ENCODE data around the gene SLC7A4.
"Not testable (repeated sequence)": the region's sequence is repeated elsewhere in the genome, so short reads cannot be mapped to it uniquely, and the experiment has no call there.

Gene SLC7A4

GRCh38 chr22:21010426-21011113 is 21.8 kb downstream of the SLC7A4 start:
- H3K4me3 ChIP-seq (replicated peaks; ENCODE audit: low read depth, low read length): no peak overlapping the region
- no peaks in the 10 kb centered on the region for H3K36me3 ChIP-seq (ENCODE audit: control insufficient read depth, insufficient read depth, low read length)
- no peak for DNase-seq (ENCODE audit: extremely low read depth, insufficient read length)
- TF ChIP-seq, protein P1, sequence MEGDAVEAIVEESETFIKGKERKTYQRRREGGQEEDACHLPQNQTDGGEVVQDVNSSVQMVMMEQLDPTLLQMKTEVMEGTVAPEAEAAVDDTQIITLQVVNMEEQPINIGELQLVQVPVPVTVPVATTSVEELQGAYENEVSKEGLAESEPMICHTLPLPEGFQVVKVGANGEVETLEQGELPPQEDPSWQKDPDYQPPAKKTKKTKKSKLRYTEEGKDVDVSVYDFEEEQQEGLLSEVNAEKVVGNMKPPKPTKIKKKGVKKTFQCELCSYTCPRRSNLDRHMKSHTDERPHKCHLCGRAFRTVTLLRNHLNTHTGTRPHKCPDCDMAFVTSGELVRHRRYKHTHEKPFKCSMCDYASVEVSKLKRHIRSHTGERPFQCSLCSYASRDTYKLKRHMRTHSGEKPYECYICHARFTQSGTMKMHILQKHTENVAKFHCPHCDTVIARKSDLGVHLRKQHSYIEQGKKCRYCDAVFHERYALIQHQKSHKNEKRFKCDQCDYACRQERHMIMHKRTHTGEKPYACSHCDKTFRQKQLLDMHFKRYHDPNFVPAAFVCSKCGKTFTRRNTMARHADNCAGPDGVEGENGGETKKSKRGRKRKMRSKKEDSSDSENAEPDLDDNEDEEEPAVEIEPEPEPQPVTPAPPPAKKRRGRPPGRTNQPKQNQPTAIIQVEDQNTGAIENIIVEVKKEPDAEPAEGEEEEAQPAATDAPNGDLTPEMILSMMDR (IDR thresholded peaks at IDR 0.05; ENCODE audit: insufficient read depth, low read length, poor library complexity, severe bottlenecking): no peak
- H3K27me3 ChIP-seq (replicated peaks; ENCODE audit: control insufficient read depth, insufficient read depth, low read length): no peaks in the 10 kb centered on the region

DNA sequence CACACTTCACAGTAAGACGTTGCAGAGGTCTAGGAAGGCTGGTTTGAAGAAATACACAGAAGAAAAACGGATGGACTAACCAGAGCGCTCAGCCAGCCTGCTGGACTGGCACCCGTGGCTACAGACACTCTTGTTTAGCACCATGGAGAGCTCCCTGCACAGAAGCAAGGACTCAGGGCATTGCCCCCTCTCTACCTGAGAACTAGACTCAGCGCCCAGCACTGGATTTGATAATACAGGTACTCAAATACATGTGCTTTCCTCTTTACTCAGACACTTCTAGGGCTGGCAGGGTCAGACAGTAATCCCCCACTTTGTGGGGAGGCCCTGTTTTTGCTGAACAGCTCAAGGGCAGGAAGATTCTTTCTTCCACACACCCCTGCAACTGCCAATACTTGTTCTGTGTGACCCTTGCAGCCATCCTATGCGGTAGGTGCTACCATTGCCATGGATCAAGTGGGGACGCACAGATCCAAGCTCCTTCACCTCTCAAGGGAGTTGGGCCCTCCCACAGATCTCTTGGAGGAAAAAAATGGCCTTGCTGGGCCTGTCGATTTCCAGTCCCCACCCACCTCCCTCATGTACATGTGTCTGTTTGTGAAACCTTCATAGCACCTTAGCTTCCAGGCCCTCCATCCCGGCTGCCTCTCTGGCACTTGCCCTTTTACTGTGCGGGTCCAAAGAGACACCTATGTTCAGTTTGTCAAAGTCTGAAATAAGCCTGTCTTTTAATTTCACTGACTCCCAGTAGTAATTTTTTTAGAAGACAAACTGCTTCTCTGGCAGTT is 22.5 kb downstream of the SLC7A4 start:
- DNase-seq (ENCODE audit: extremely low read depth, insufficient read length): no peak
- no peaks in the 10 kb centered on the region for H3K27me3 ChIP-seq (replicated peaks; ENCODE audit: control insufficient read depth, insufficient read depth, low read length)
- H3K36me3 ChIP-seq (ENCODE audit: control insufficient read depth, insufficient read depth, low read length): no peaks in the 10 kb centered on the region
- TF ChIP-seq, protein P1 (IDR thresholded peaks at IDR 0.05; ENCODE audit: insufficient read depth, low read length, poor library complexity, severe bottlenecking): no peak
- H3K4me3 ChIP-seq (replicated peaks; ENCODE audit: low read depth, low read length): no peak overlapping the region

DNA sequence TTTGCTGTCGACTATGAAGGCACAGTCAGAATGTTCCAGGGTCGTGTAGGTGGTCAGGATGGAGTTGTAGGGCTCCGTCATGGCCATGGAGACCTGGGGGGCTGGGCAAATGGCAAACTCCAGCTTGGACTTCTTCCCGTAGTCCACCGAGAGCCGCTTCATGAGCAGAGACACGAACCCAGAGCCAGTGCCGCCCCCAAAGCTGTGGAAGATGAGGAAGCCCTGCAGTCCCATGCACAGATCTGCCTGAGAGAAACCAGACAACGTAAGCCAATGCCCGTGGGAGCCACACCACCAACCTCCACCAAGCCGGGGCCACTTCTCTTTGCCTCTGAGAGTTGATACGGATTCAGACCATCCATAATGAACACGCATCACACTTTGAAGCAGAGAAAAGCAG is 23.2 kb downstream of the SLC7A4 start:
- not testable (repeated sequence) for H3K4me3 ChIP-seq (replicated peaks; ENCODE audit: low read depth, low read length); H3K36me3 ChIP-seq (ENCODE audit: control insufficient read depth, insufficient read depth, low read length); DNase-seq (ENCODE audit: extremely low read depth, insufficient read length); H3K27me3 ChIP-seq (replicated peaks; ENCODE audit: control insufficient read depth, insufficient read depth, low read length)

DNA sequence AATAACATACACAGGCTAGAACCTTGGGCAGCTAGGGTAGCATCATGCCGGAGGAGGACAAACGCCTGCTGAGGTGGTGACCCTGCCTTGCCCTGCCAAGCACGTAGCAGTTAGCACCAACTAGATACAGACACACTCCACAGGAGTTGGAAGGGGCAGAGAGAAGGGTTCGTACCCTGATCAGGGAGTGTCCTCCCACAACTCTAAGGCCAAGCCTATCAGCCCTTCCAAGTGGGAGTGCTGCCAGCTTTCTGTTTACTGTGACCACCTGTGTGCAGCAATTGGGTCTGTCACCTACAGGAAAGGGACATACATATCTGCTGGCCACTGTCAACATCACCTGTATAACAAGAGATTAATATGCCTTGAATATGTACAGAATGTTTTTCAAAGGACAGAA is 28.6 kb downstream of the SLC7A4 start:
- TF ChIP-seq, protein P1 (IDR thresholded peaks at IDR 0.05; ENCODE audit: insufficient read depth, low read length, poor library complexity, severe bottlenecking): no peak
- Histone ChIP-seq H3K4me3 (replicated peaks; ENCODE audit: low read depth, low read length) (no peak overlapping the region), H3K36me3 (ENCODE audit: control insufficient read depth, insufficient read depth, low read length) (peaks cover 9% of the 10 kb centered on the region), H3K27me3 (replicated peaks; ENCODE audit: control insufficient read depth, insufficient read depth, low read length) (no peaks in the 10 kb centered on the region)
- no peak for DNase-seq (ENCODE audit: extremely low read depth, insufficient read length)

GRCh38 chr22:21001601-21002325 is 30.6 kb downstream of the SLC7A4 start, which contains the start of gene THAP7:
TSS of gene THAP7 (minus strand) at chr22:21002118. CDS start at chr22:21001911, 207 bp downstream.
- H3K27me3 ChIP-seq (replicated peaks; ENCODE audit: control insufficient read depth, insufficient read depth, low read length): no peaks in the 10 kb centered on the region
- DNase-seq (ENCODE audit: extremely low read depth, insufficient read length): peak; percentile 100
- TF ChIP-seq, protein P1 (IDR thresholded peaks at IDR 0.05; ENCODE audit: insufficient read depth, low read length, poor library complexity, severe bottlenecking): no peak
- H3K36me3 ChIP-seq (ENCODE audit: control insufficient read depth, insufficient read depth, low read length): peaks cover 23% of the 10 kb centered on the region
- peak within 1 kb of the TSS; percentile 81 for H3K4me3 ChIP-seq (replicated peaks; ENCODE audit: low read depth, low read length)

Measured in GM06990 (cell line).